HUES48 (cell line): ENCODE data around the gene NR4A1.
"Not testable (repeated sequence)": the region's sequence is repeated elsewhere in the genome, so short reads cannot be mapped to it uniquely, and the experiment has no call there.

Source experiments
- H3K27ac ChIP-seq: one replicate; pipeline ENCODE4 v1.7.0; 2013; ENCODE audit warnings: low read depth, low read length, inconsistent platforms
- H3K27me3 ChIP-seq: 2 replicates; pipeline ENCODE4 v1.6.1; 2013; ENCODE audit warnings: mild to moderate bottlenecking, low read length; ENCODE audit not compliant: control insufficient read depth, insufficient read depth
- H3K36me3 ChIP-seq: 2 replicates; pipeline ENCODE4 v1.6.1; 2013; ENCODE audit warnings: low read length; ENCODE audit not compliant: control insufficient read depth, insufficient read depth
- H3K4me1 ChIP-seq: 2 replicates; pipeline ENCODE4 v1.6.1; 2013; ENCODE audit warnings: mild to moderate bottlenecking, low read length; ENCODE audit not compliant: control insufficient read depth, insufficient read depth
- H3K4me3 ChIP-seq: 2 replicates; pipeline ENCODE4 v1.5.1; 2013; ENCODE audit warnings: mild to moderate bottlenecking, low read depth, low read length
- H3K9ac ChIP-seq: 2 replicates; pipeline ENCODE4 v1.6.1; 2013; ENCODE audit warnings: mild to moderate bottlenecking, low read depth, low read length, moderate library complexity
- H3K9me3 ChIP-seq: 2 replicates; pipeline ENCODE4 v1.6.1; 2013; ENCODE audit warnings: low read length; ENCODE audit not compliant: control insufficient read depth, insufficient read depth

NR4A1 gene

GRCh38 chr12:52096332-52097044 lies 45.2 kb downstream of the NR4A1 start:
- Histone ChIP-seq H3K4me3 (no peak overlapping the region), H3K9me3 (no peaks in the 10 kb centered on the region), H3K27ac (no peak overlapping the region), H3K36me3 (no peaks in the 10 kb centered on the region), H3K9ac (no peak overlapping the region), H3K27me3 (no peaks in the 10 kb centered on the region; the same call in 1 of the 2 replicates), H3K4me1 (peaks cover 3% of the 10 kb centered on the region; the same call in 1 of the 2 replicates)

DNA sequence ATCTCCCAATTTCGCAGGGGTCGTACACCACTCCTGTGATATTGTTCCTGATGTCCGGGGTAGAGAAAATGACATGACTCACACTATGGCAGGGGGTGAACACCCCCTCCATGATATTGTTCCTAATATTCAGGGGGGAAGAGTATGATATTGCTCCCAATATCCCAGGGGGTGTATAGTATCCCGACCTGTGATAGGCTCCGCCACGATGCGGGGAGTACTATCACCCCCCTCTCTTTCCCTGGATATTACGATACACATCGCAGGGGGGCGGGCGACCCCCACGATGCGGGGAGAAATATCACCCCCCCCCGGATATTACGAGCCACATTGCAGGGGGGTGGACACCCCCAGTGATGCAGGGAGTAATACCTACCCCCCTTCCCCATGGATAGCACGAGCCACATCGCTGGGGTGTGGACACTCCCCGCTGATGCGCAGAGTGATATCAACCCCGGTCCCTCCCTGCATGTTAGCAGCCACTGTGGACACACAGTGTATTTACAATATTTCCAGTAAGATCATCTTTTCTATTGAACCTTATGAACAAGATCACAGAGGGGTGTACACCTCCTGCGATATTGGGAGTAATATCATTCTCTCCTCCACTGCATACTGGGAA lies 45.9 kb downstream of the NR4A1 start:
- H3K36me3 ChIP-seq, result no peaks in the 10 kb centered on the region
- H3K27ac ChIP-seq, result no peak overlapping the region
- no peaks in the 10 kb centered on the region; the same call in 1 of the 2 replicates for H3K27me3 ChIP-seq
- H3K4me3 ChIP-seq, result no peak overlapping the region
- H3K9me3 ChIP-seq, result no peaks in the 10 kb centered on the region
- no peaks in the 10 kb centered on the region for H3K4me1 ChIP-seq
- H3K9ac ChIP-seq, result no peak overlapping the region

GRCh38 chr12:52104431-52105089 lies 53.3 kb downstream of the NR4A1 start:
- not testable (repeated sequence) for H3K27ac ChIP-seq, H3K9ac ChIP-seq, H3K27me3 ChIP-seq, H3K36me3 ChIP-seq, H3K9me3 ChIP-seq, H3K4me1 ChIP-seq, H3K4me3 ChIP-seq
